HepG2 (cell line): ENCODE data around the gene PAPPA.

Experiments used
- CTCF ChIP-seq: sonication (generic); formaldehyde crosslinking; IDR thresholded peaks from 2 replicates; pipeline ENCODE4 v1.5.0; 2020; ENCODE audit warnings: mild to moderate bottlenecking, missing genetic modification reagents, moderate library complexity
- MNT ChIP-seq: fragments of 450-650 bp; IDR thresholded peaks from 2 replicates; pipeline ENCODE4 v1.6.1; 2016

GRCh38 chr9:116189683-116190082 is 36.1 kb downstream of the PAPPA start:
- TF ChIP-seq MNT (no peak), CTCF (no peak)
